ENCODE measurements around the gene UBE2G2.
"Not testable (repeated sequence)": the region's sequence is repeated elsewhere in the genome, so short reads cannot be mapped to it uniquely, and the experiment has no call there.

Gene UBE2G2

GRCh38 chr21:44836666-44837471, 35.2 kb upstream of the UBE2G2 start:
- DNase-seq (ENCODE audit: low read depth, low spot score), result no peak

GRCh38 chr21:44836349-44836665, 34.7 kb upstream of the UBE2G2 start:
- no peak for DNase-seq (ENCODE audit: low read depth, low spot score)

GRCh38 chr21:44835647-44835973, 34.0 kb upstream of the UBE2G2 start:
- no peak for DNase-seq (ENCODE audit: low read depth, low spot score)

- DNase-seq (ENCODE audit: low read depth, low spot score), result no peak
Observed at GRCh38 chr21:44834951-44835646, 33.5 kb upstream of the UBE2G2 start.

GRCh38 chr21:44834231-44834950, 32.8 kb upstream of the UBE2G2 start:
- no peak for DNase-seq (ENCODE audit: low read depth, low spot score)

- DNase-seq (ENCODE audit: low read depth, low spot score), result no peak
Observed at GRCh38 chr21:44833663-44834062, 32.0 kb upstream of the UBE2G2 start.

- DNase-seq (ENCODE audit: low read depth, low spot score), result not testable (repeated sequence)
Observed at GRCh38 chr21:44832516-44833255, 31.1 kb upstream of the UBE2G2 start.

- no peak for DNase-seq (ENCODE audit: low read depth, low spot score)
Observed at GRCh38 chr21:44831227-44831860, 29.7 kb upstream of the UBE2G2 start.

GRCh38 chr21:44829507-44830092, 28.0 kb upstream of the UBE2G2 start:
- no peak for DNase-seq (ENCODE audit: low read depth, low spot score)

- DNase-seq (ENCODE audit: low read depth, low spot score), result no peak
Observed at GRCh38 chr21:44828362-44829056, 26.9 kb upstream of the UBE2G2 start.

- DNase-seq (ENCODE audit: low read depth, low spot score), result no peak
Observed at GRCh38 chr21:44823179-44823660, 21.6 kb upstream of the UBE2G2 start.

- DNase-seq (ENCODE audit: low read depth, low spot score), result no peak
Observed at GRCh38 chr21:44822484-44823178, 21.0 kb upstream of the UBE2G2 start.

- DNase-seq (ENCODE audit: low read depth, low spot score), result no peak
Observed at GRCh38 chr21:44820851-44821250, 19.2 kb upstream of the UBE2G2 start.

GRCh38 chr21:44819283-44820243, 17.9 kb upstream of the UBE2G2 start:
- DNase-seq (ENCODE audit: low read depth, low spot score), result no peak

GRCh38 chr21:44818640-44819011, 17.0 kb upstream of the UBE2G2 start:
- no peak for DNase-seq (ENCODE audit: low read depth, low spot score)

GRCh38 chr21:44817914-44818639, 16.5 kb upstream of the UBE2G2 start, which contains the start of gene SUMO3:
SUMO3 (minus strand) TSS chr21:44818062; CDS start chr21:44817968, 94 bp downstream.
- DNase-seq (ENCODE audit: low read depth, low spot score), result no peak

- peak; percentile 48 for DNase-seq (ENCODE audit: low read depth, low spot score)
Observed at GRCh38 chr21:44817506-44817880, 15.9 kb upstream of the UBE2G2 start.
